Stimulated activated CD8-positive, alpha-beta memory T cell treated with anti-CD3 and anti-CD28 coated beads, Interleukin-2, amount 100 ng/mL, for 48 hours (primary cell): ENCODE measurements around the gene TMPRSS11A.

Source experiments
- DNase-seq, 2 donors: peaks; one replicate each; pipeline ENCODE4 v3.0.0-alpha.2; 2020; ENCODE audit warnings: low read depth in 2 of 2

The TMPRSS11A gene

GRCh38 chr4:67871867-67872266 lies 91.4 kb downstream of the TMPRSS11A start:
- DNase-seq, result no peak

DNA sequence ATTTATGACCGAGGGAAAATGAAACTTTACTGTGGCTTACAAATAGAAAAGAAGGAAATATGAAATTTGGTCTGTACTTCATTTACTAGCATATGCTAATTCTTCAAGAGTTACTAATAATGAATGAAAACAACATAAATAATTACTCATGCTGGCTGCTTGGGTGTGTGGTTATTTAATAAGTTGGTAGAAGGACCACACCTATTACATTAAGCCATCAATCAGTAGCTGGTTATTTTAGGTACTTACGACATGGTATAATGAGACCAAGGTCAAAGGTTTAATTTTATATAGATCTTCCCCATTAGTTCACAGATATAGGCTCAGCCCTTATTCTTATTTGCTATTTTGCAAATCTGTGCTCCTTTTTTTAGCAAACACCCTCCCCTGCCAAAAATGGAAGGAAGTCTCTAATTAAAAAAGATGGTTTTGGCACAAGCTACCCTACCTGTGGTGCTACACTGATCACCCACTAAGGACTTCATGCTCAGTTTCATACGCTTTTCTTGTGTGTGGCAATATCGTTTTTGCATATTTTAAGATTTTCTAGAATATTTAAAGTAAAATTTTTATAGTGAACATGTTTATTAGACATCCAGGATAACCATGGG lies 93.6 kb downstream of the TMPRSS11A start:
- no peak for DNase-seq

- DNase-seq, result no peak
Measured at GRCh38 chr4:67861513-67861912, 101.8 kb downstream of the TMPRSS11A start.
